Thoracic aorta (tissue), 2 donors: ENCODE results near the gene CGRRF1. TPM values are rescaled to one million over a fixed set of nuclear protein-coding genes. Genes with fewer than 3 reads are reported as not detected.
A peak's percentile ranks its signal among the peaks of the same experiment; 100 is the strongest.

Experiments
- ATAC-seq: fragments of 150-250 bp; one replicate; pipeline ENCODE4 v1.8.0; 2017; ENCODE audit warnings: low read depth; ENCODE audit not compliant: insufficient number of reproducible peaks, low FRiP score
- DNase-seq: peaks from one replicate; pipeline ENCODE4 v3.0.0-alpha.2; 2020; ENCODE audit warnings: low spot score
- H3K27ac ChIP-seq, 2 donors: fragments of 200-600 bp; sonication (generic); 1 replicate in 1 of 2; 2 replicates in 1 of 2; pipeline ENCODE4 v1.5.1; 2016; ENCODE audit warnings: mild to moderate bottlenecking in 2 of 2, moderate library complexity in 2 of 2
- H3K27me3 ChIP-seq: fragments of 200-600 bp; sonication (generic); replicated peaks from 2 replicates; pipeline ENCODE4 v1.6.0; 2016; ENCODE audit warnings: mild to moderate bottlenecking; ENCODE audit not compliant: insufficient read depth
- H3K36me3 ChIP-seq: fragments of 200-600 bp; sonication (generic); one replicate; pipeline ENCODE4 v1.5.1; 2016
- H3K4me1 ChIP-seq, 2 donors: fragments of 200-600 bp; sonication (generic); 1 replicate in 1 of 2; 2 replicates in 1 of 2; pipeline versions ENCODE4 v1.5.1 to v1.6.0; 2016; ENCODE audit warnings: low read depth in 2 of 2, mild to moderate bottlenecking in 1 of 2; ENCODE audit not compliant: control insufficient read depth in 1 of 2
- H3K4me3 ChIP-seq: fragments of 200-600 bp; sonication (generic); 2 replicates; pipeline ENCODE4 v1.5.1; 2016; ENCODE audit warnings: mild to moderate bottlenecking
- H3K9me3 ChIP-seq: fragments of 200-600 bp; sonication (generic); 2 replicates; pipeline ENCODE4 v1.5.1; 2016
- CTCF ChIP-seq: fragments of 200-600 bp; sonication (generic); IDR thresholded peaks from one replicate; pipeline ENCODE4 v1.5.1; 2019; ENCODE audit warnings: antibody characterized with exemption
- total RNA-seq, 2 donors: library from RNA; depleted of rRNA; stranded (reverse); fragments of >200 nt; gene quantifications; one replicate each; pipeline versions ENCODE4 v1.1.0 to v1.2.3, GENCODE V29; 2016

The CGRRF1 gene
- total RNA-seq, 2 donors from 2014 or later: 15.2 to 42.2 TPM

DNA sequence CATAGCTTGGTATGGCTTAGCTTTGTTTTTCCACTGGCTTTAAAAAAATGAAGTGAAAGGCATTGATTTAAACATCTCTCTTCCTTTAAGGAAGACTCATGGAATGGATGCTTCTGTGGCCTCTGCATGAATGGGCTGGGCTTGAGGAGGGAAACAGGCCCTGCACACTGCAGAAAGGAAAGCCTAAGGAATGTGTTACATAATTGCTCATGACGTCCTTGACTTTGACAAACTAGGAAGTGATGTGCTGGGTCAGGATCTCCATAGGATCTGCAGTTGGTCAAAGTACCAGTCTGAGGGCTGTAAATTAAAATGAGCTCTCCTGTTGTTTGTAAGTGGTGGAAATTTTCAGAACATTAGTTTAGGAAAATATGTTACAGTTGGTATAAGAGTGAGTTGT is 69.9 kb downstream of the CGRRF1 start:
- Histone ChIP-seq H3K4me1 (peaks cover 15 to 76% of the 10 kb centered on the region in 2 donors), H3K27me3 (no peaks in the 10 kb centered on the region), H3K4me3 (no peak overlapping the region), H3K27ac (peak overlapping the region in 1 of 2 donors; percentile 24), H3K9me3 (no peaks in the 10 kb centered on the region), H3K36me3 (no peaks in the 10 kb centered on the region)
- no peak for ATAC-seq
- no peak for DNase-seq
- no peak for TF ChIP-seq CTCF

DNA sequence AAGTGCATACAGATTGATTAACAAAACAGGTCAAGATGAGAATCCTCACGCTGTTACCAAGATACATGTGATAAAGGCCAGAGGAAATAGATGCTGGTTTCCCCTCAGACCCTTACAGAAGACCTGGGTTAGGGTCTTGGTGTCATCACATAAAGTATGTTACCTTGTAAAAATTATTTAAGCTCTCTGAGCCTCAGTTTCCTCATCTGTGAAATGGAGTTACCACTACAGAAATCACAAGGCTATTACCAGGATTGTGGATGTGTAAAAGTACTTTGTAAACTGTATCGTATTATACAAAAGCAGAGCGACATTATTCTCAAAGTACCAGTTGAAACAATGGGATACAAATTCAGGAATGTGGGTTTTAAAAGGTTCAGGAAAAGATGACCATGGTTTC is 71.2 kb downstream of the CGRRF1 start:
- H3K9me3 ChIP-seq: no peaks in the 10 kb centered on the region
- ATAC-seq: no peak
- no peak for TF ChIP-seq CTCF
- H3K27ac ChIP-seq: no peak overlapping the region
- no peak for DNase-seq
- H3K36me3 ChIP-seq: no peaks in the 10 kb centered on the region
- H3K4me3 ChIP-seq: no peak overlapping the region
- H3K27me3 ChIP-seq: no peaks in the 10 kb centered on the region
- H3K4me1 ChIP-seq: peaks cover 15 to 64% of the 10 kb centered on the region in 2 donors

DNA sequence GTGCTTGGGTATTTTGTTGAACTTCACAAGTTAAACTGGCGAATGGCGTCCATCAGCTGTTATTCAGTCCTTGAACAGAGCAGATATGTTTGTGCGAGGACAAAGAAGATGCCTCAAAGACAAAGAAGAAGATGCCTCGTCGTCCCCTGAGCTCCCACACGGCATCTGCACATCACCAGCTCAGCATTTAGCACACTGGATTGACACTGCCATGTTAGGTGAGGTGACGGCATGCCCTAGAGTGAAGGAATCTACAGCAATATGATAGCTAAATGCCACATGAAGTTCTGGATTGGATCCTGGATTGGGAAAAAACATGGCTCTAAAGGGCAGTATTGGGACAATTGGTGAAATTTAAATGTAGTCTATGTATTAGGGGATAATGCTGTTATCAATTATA is 72.6 kb downstream of the CGRRF1 start:
- Histone ChIP-seq H3K9me3 (no peaks in the 10 kb centered on the region), H3K36me3 (no peaks in the 10 kb centered on the region), H3K4me1 (peaks cover 3 to 50% of the 10 kb centered on the region in 2 donors), H3K27me3 (no peaks in the 10 kb centered on the region), H3K27ac (no peak overlapping the region), H3K4me3 (no peak overlapping the region)
- TF ChIP-seq CTCF: no peak
- DNase-seq: no peak
- no peak for ATAC-seq

DNA sequence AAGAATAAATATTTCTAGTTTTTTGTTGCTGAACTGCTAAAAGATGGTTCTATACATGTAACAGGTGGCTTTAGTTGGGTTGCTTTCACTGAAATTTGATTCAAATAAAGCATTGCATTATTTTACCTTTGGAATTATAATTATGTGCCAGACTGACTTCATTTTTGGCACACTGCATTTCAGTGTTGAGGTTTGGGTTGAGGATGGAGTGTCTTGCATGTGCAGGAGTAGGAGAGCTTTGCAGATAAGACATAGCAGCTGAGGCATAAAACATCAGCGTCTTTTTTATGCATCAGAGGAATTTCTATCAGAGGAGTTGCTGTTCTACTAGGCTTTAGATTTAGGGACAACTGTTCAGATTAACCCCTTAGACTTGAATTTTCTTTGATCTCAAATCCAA is 74.4 kb downstream of the CGRRF1 start:
- H3K36me3 ChIP-seq: no peaks in the 10 kb centered on the region
- H3K27me3 ChIP-seq: no peaks in the 10 kb centered on the region
- no peak overlapping the region for H3K27ac ChIP-seq
- no peak for TF ChIP-seq CTCF
- ATAC-seq (no peak), DNase-seq (no peak)
- H3K4me1 ChIP-seq: peaks cover 0 to 34% of the 10 kb centered on the region in 2 donors
- H3K9me3 ChIP-seq: no peaks in the 10 kb centered on the region
- H3K4me3 ChIP-seq: no peak overlapping the region

GRCh38 chr14:54585214-54585613 is 75.5 kb downstream of the CGRRF1 start:
- Histone ChIP-seq H3K4me3 (no peak overlapping the region), H3K9me3 (no peaks in the 10 kb centered on the region), H3K36me3 (no peaks in the 10 kb centered on the region), H3K27me3 (no peaks in the 10 kb centered on the region), H3K4me1 (peaks cover 2 to 24% of the 10 kb centered on the region in 2 donors), H3K27ac (no peak overlapping the region)
- ATAC-seq: no peak
- DNase-seq: no peak
- no peak for TF ChIP-seq CTCF

Other genes with a start within 250 kb of the CGRRF1 start
- 10 to 100 TPM in 1 of 2 donors, 1 to 10 TPM in 1; 3.5 to 13.5 TPM for gene CDKN3, start 112.9 kb upstream of the CGRRF1 start, total RNA-seq
- 100 to 1,000 TPM; 128 to 142 TPM for gene CNIH1, start 68.5 kb upstream of the CGRRF1 start, total RNA-seq
- gene GMFB, start 20.9 kb upstream of the CGRRF1 start, total RNA-seq: 10 to 100 TPM; 22.9 to 47.1 TPM
- 100 to 1,000 TPM; 142 to 172 TPM for gene SAMD4A, start 57.2 kb downstream of the CGRRF1 start, total RNA-seq